ENCODE results near the gene RNF126.

- TF ChIP-seq CTCF (IDR thresholded peaks at IDR 0.05): no peak
- no peak for TF ChIP-seq POLR2A (IDR thresholded peaks at IDR 0.05)
These were observed 23.7 kb upstream of the RNF126 start for GRCh38 chr19:686589-687297.
